NCI-H2081 treated with DMSO at 0.1 percent for 48 hours (cell line): ENCODE measurements around the gene SRRM4.

Experiments
- DNase-seq: peaks from one replicate; lab custom pipeline; 2025; lab: John Stamatoyannopoulos, UW

The SRRM4 gene

GRCh38 chr12:119202544-119202943, 221.2 kb downstream of the SRRM4 start:
- DNase-seq, result no peak

- DNase-seq, result no peak
Measured at GRCh38 chr12:119204131-119204530, 222.8 kb downstream of the SRRM4 start.

GRCh38 chr12:119204671-119205285, 223.4 kb downstream of the SRRM4 start:
- no peak for DNase-seq

- DNase-seq, result no peak
Measured at GRCh38 chr12:119206348-119207062, 225.2 kb downstream of the SRRM4 start.

DNA sequence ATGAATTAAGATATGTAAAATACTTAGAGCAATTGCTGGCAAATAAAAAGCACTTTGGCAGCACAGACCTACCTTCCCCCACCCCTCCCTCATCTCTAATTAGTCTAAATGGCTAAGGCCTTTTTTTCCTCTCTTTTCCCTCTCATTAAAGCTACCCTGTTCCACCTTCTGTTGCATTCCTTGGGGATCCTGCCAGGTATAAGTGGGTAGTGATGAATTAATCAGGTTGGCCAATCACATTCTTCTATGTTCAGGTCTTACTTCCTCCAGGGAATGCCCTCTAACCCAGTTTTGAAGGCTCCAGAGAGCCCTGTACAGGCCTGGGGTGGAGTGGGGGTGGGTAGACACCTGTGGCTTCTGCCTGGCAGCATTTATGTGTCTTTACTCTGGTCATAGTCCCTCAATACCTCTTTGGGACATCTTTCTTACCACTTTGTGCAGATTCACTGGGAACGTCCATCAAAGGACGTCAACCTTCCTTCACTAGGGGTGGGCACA, 225.8 kb downstream of the SRRM4 start:
- DNase-seq, result no peak

DNA sequence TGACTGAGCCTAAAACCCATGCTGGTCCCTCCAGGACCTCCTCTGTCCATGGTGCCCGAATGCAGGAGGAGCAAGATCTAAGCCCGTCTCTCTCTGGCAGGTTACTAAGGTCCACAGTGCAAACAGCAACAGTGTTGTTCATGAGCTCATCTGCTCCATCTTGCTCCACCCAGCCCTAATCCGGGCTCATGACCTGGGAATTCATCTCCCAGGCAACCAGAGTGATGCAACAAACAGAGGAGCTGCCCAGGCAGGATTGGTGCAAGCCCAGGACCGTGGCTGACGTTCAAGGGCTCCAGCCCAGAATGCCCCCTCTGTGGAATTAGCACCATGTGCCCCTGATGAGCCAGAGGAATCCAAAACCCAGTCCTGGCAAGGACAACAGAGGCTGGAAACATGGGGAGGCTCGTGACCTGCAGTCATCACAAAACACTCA, 227.3 kb downstream of the SRRM4 start:
- DNase-seq, result no peak

DNA sequence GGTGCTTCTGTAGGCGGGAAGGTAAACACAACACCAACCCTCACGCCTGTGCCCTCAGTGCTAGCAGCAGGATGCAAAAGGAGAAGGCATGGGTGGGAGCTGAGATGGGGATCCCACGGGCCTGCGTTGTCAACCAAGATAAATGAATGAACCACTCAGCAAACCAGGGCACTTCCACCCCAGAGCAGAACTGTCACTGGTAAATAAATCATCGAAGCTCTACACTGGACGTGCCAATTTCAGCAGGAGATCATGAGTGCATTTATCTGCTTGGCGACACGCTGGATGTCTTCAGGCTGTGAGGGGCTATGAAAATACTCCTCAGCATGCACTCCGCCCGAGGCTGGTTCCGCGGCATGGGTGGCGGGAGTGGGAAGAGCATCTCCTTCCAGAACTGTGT, 230.5 kb downstream of the SRRM4 start:
- no peak for DNase-seq
